HepG2 (cell line): ENCODE results near the gene ASXL1. TPM values are rescaled to one million over a fixed set of nuclear protein-coding genes. Genes with fewer than 3 reads are reported as not detected.

Experiments
- ATAC-seq: fragments of 200-7000 bp; cut with Tn5 transposase; 3 replicates; pipeline ENCODE4 v1.9.1; 2020; ENCODE audit warnings: mild to moderate bottlenecking, moderate library complexity
- BruUV-seq: library from RNA; stranded (reverse); fragments of 400-500 nt; replicated peaks from 2 replicates; lab custom pipeline; 2021; lab: Mats Ljungman, UMichigan
- CTCF ChIA-PET: fragments of 300-600 bp; formaldehyde crosslinking; extraction: SDS; loops from one replicate; lab custom pipeline; 2021; ENCODE audit warnings: low total read pairs, inconsistent platforms, low intra/inter-chr PET ratio; lab: Yijun Ruan, JAX
- POLR2A ChIA-PET: fragments of 350-600 bp; sonication (Branson Sonifier 250); formaldehyde crosslinking; loops from one replicate; lab custom pipeline; 2020; ENCODE audit warnings: antibody characterized with exemption, inconsistent platforms; lab: Yijun Ruan, JAX
- DNase-seq: peaks from one replicate; pipeline ENCODE4 v3.0.0-alpha.2; 2015; ENCODE audit warnings: low spot score
- FAIRE-seq: peaks from 3 replicates; lab custom pipeline; 2011; peaks lifted over from hg19 to GRCh38; lab: Jason Lieb, UNC
- H2AFZ ChIP-seq: one replicate; pipeline ENCODE4 v1.6.1; 2011; ENCODE audit warnings: low read length, inconsistent platforms
- H3K27ac ChIP-seq: fragments of 300-600 bp; 3 replicates; pipeline ENCODE4 v1.8.0; 2011; ENCODE audit warnings: mixed run types, mild to moderate bottlenecking, mixed read lengths, low read length, inconsistent platforms; ENCODE audit not compliant: insufficient read depth; ENCODE audit errors: extremely low read length
- H3K27me3 ChIP-seq, 2 experiments: fragments of 200-600 bp in 1 of 2; 2 replicates in 1 of 2; 3 replicates in 1 of 2; pipeline versions ENCODE4 v1.6.0 to v1.8.0; 2011; ENCODE audit warnings: low read length in 2 of 2, mild to moderate bottlenecking in 2 of 2, moderate library complexity in 2 of 2, inconsistent platforms in 1 of 2; ENCODE audit not compliant: insufficient read depth in 2 of 2, control insufficient read depth in 1 of 2
- H3K36me3 ChIP-seq, 2 experiments: fragments of 200-600 bp in 1 of 2; replicated peaks in 1 of 2; 2 replicates in 1 of 2; 3 replicates in 1 of 2; pipeline versions ENCODE4 v1.5.1 to v1.8.0; 2011; ENCODE audit warnings: low read length in 2 of 2, inconsistent platforms in 1 of 2; ENCODE audit not compliant: insufficient read depth in 2 of 2, control insufficient read depth in 1 of 2
- H3K4me1 ChIP-seq: 2 replicates; pipeline ENCODE4 v1.5.1; 2012; ENCODE audit warnings: low read length, inconsistent platforms; ENCODE audit not compliant: insufficient read depth
- H3K4me2 ChIP-seq: 2 replicates; pipeline ENCODE4 v1.6.0; 2011; ENCODE audit warnings: low read depth, low read length, inconsistent platforms
- H3K4me3 ChIP-seq, 3 experiments: fragments of 200-600 bp in 1 of 3; sonication (generic), shearing (Covaris generic) in 1 of 3; replicated peaks in 1 of 3; 2 replicates each; pipeline ENCODE4 v1.5.1; 2011 to 2016; ENCODE audit warnings: low read length in 3 of 3, inconsistent platforms in 2 of 3, low read depth in 2 of 3, mild to moderate bottlenecking in 2 of 3, control low read depth in 1 of 3, mixed read lengths in 1 of 3; ENCODE audit not compliant: insufficient read depth in 1 of 3
- H3K79me2 ChIP-seq: one replicate; pipeline ENCODE4 v1.6.1; 2011; ENCODE audit warnings: low read length, inconsistent platforms; ENCODE audit not compliant: insufficient read depth
- H3K9ac ChIP-seq: 2 replicates; pipeline ENCODE4 v1.6.0; 2011; ENCODE audit warnings: mild to moderate bottlenecking, low read depth, low read length, inconsistent platforms; ENCODE audit not compliant: insufficient read depth
- H3K9me3 ChIP-seq: 2 replicates; pipeline ENCODE4 v1.5.1; 2012; ENCODE audit warnings: mild to moderate bottlenecking, low read length
- H4K20me1 ChIP-seq: 2 replicates; pipeline ENCODE4 v1.6.0; 2011; ENCODE audit warnings: inconsistent platforms, mild to moderate bottlenecking, low read length, moderate library complexity; ENCODE audit not compliant: insufficient read depth
- ELF1 ChIP-seq: sonication (generic); formaldehyde crosslinking; IDR thresholded peaks from 2 replicates; pipeline ENCODE4 v1.4.0; 2020; ENCODE audit warnings: missing genetic modification reagents
- HBP1 ChIP-seq: IDR thresholded peaks from 2 replicates; pipeline ENCODE4 v1.6.1; 2016; ENCODE audit warnings: low read depth, control low read depth
- HNF1B ChIP-seq: sonication (generic); formaldehyde crosslinking; IDR thresholded peaks from 2 replicates; pipeline ENCODE4 v1.5.1; 2020; ENCODE audit warnings: mild to moderate bottlenecking, moderate library complexity, missing genetic modification reagents
- NFKBIZ ChIP-seq: IDR thresholded peaks from 2 replicates; pipeline ENCODE4 v1.6.1; 2018; ENCODE audit warnings: missing genetic modification reagents, missing compliant biosample characterization
- NR1H2 ChIP-seq: sonication (generic); formaldehyde crosslinking; IDR thresholded peaks from 2 replicates; pipeline ENCODE4 v1.8.1; 2022; ENCODE audit warnings: low read depth, missing genetic modification reagents, borderline replicate concordance
- RARA ChIP-seq: IDR thresholded peaks from 2 replicates; pipeline ENCODE4 v1.6.1; 2016; ENCODE audit warnings: missing genetic modification reagents, missing compliant biosample characterization
- RNF219 ChIP-seq: sonication (generic); formaldehyde crosslinking; IDR thresholded peaks from 2 replicates; pipeline ENCODE4 v1.5.0; 2020; ENCODE audit warnings: mild to moderate bottlenecking, missing genetic modification reagents
- SALL1 ChIP-seq: sonication (generic); formaldehyde crosslinking; IDR thresholded peaks from 2 replicates; pipeline ENCODE4 v1.8.0; 2022; ENCODE audit warnings: mild to moderate bottlenecking, missing genetic modification reagents
- TBL1XR1 ChIP-seq: fragments of 150-350 bp; IDR thresholded peaks from 2 replicates; pipeline ENCODE4 v1.6.1; 2014; ENCODE audit warnings: borderline replicate concordance, low read length; ENCODE audit not compliant: partially characterized antibody
- TFAP4 ChIP-seq: sonication (generic); IDR thresholded peaks from 2 replicates; pipeline ENCODE4 v1.6.1; 2016; ENCODE audit warnings: low read depth, borderline replicate concordance
- WGBS: methylation state at CpG from one replicate; pipeline ENCODE4 v1.1.6; 2017; ENCODE audit warnings: low lambda C conversion rate; 5-methylcytosine and 5-hydroxymethylcytosine counted together
- in situ Hi-C: cut with HindIII; loops from 2 replicates; pipeline ENCODE4 v1.10.0; 2017; ENCODE audit warnings: low pct_unique_long_range_greater_than_20kb; ENCODE audit not compliant: extremely low pct_ligation_motif_present
- intact Hi-C: fragments of 100-400 bp; cut with micrococcal nuclease; formaldehyde crosslinking; loops from one replicate; pipeline ENCODE4 v1.10.0; 2022; ENCODE audit not compliant: unreplicated experiment
- polyA plus RNA-seq, 8 experiments: library from polyadenylated mRNA; depleted of rRNA in 3 of 8; stranded (reverse) in 7 of 8; unstranded in 1 of 8; fragments of >200 nt; fragmentation: Illumina TruSeq in 4 of 8; extraction: Trizol in 4 of 8; gene quantifications; 2 replicates each; pipeline versions ENCODE4 v1.2.1 to v1.2.3, GENCODE V29; 2011 to 2016; ENCODE audit warnings: low read depth in 4 of 8, missing spikeins in 1 of 8, mixed read lengths in 1 of 8; ENCODE audit not compliant: insufficient read depth in 1 of 8
- total RNA-seq, 5 experiments: library from RNA; depleted of rRNA; stranded (reverse); fragments of >200 nt; fragmentation: Illumina TruSeq; extraction: Trizol; gene quantifications; 2 replicates each; pipeline ENCODE4 v1.2.3, GENCODE V29; 2016; ENCODE audit warnings: low read depth in 1 of 5

ASXL1 gene
- total and polyA plus RNA-seq, 2 of the 13 experiments (the other 11 are each of a cell fraction or from before 2014, with no cell fraction given): 62.1 to 74.8 TPM

GRCh38 chr20:32327087-32327681, 30.9 kb upstream of the ASXL1 start:
- 93% methylated on average over 9 of the region's 9 CpGs for WGBS
- no peak for ATAC-seq
- peaks cover 12 to 20% of the 10 kb centered on the region in 2 experiments for H3K36me3 ChIP-seq
- peak; percentile 51 for DNase-seq
- no peak overlapping the region for H3K9ac ChIP-seq
- FAIRE-seq: no peak
- H2AFZ ChIP-seq: no peak overlapping the region
- peak overlapping the region; percentile 86 for H3K27ac ChIP-seq
- POLR2A ChIA-PET: interaction anchor here (0.7 to 4.5 kb wide), 7 partner anchors 11 to 83 kb away, joined by 3 to 39 read pairs (median 3); partner anchors contain the start of gene ASXL1
- no TSS peak for BruUV-seq
- H3K4me1 ChIP-seq: peaks cover 75% of the 10 kb centered on the region
- TF ChIP-seq NR1H2 (CRISPR knock-in tag) (0 out of 2 replicates have a peak, but pooled peaks have one; percentile 43), HNF1B (CRISPR knock-in tag) (no peak), RNF219 (CRISPR knock-in tag) (0 out of 2 replicates have a peak, but pooled peaks have one; percentile 8), ELF1 (CRISPR knock-in tag) (peak; percentile 20; the same call in 1 of the 2 replicates), RARA (CRISPR knock-in tag) (peak; percentile 80), SALL1 (CRISPR knock-in tag) (peak; percentile 9; the same call in 1 of the 2 replicates), HBP1 (0 out of 2 replicates have a peak, but pooled peaks have one; percentile 6), TFAP4 (peak; percentile 22; the same call in 1 of the 2 replicates), NFKBIZ (peak; percentile 25; the same call in 1 of the 2 replicates), TBL1XR1 (no peak)
- no peaks in the 10 kb centered on the region for H4K20me1 ChIP-seq
- CTCF ChIA-PET: no interaction called here
- no peaks in the 10 kb centered on the region for H3K79me2 ChIP-seq
- intact Hi-C loops (loop anchor here (5.0 kb wide), 2 partner anchors 40 to 120 kb away; partner anchors contain the start of genes PLAGL2 and POFUT1), in situ Hi-C loops (no loop called here)
- no peaks in the 10 kb centered on the region for H3K9me3 ChIP-seq
- H3K4me2 ChIP-seq: no peak overlapping the region
- H3K4me3 ChIP-seq: no peak overlapping the region
- H3K27me3 ChIP-seq: no peaks in the 10 kb centered on the region
